DMS114 treated with DMSO at 0.1 percent for 48 hours (cell line): ENCODE results near the gene PTPN7.
"Not testable (repeated sequence)": the region's sequence is repeated elsewhere in the genome, so short reads cannot be mapped to it uniquely, and the experiment has no call there.

Experiments
- DNase-seq: peaks from one replicate; lab custom pipeline; 2025; ENCODE audit not compliant: unreplicated experiment; lab: John Stamatoyannopoulos, UW

PTPN7 gene

GRCh38 chr1:202189918-202190715 is 29.7 kb upstream of the PTPN7 start:
- no peak for DNase-seq

GRCh38 chr1:202189001-202189790 is 28.8 kb upstream of the PTPN7 start:
- peak; percentile 12 for DNase-seq

- DNase-seq, result no peak
These were observed 27.4 kb upstream of the PTPN7 start for GRCh38 chr1:202187697-202188407.

- no peak for DNase-seq
These were observed 26.8 kb upstream of the PTPN7 start for GRCh38 chr1:202187041-202187671.

- no peak for DNase-seq
These were observed 25.9 kb upstream of the PTPN7 start for GRCh38 chr1:202186327-202186726.

- DNase-seq, result peak; percentile 64
These were observed 24.5 kb upstream of the PTPN7 start for GRCh38 chr1:202184750-202185460.

- no peak for DNase-seq
These were observed 21.9 kb upstream of the PTPN7 start for GRCh38 chr1:202182040-202182877.

- DNase-seq, result no peak
These were observed 21.2 kb upstream of the PTPN7 start for GRCh38 chr1:202181586-202181985.

- DNase-seq, result not testable (repeated sequence)
These were observed 20.3 kb upstream of the PTPN7 start for GRCh38 chr1:202180751-202181139.

- DNase-seq, result no peak
These were observed 19.7 kb upstream of the PTPN7 start for GRCh38 chr1:202179828-202180750.

GRCh38 chr1:202176949-202177927 is 16.8 kb upstream of the PTPN7 start:
- no peak for DNase-seq

GRCh38 chr1:202173993-202174392 is 13.6 kb upstream of the PTPN7 start:
- DNase-seq, result no peak

GRCh38 chr1:202172015-202172355 is 11.6 kb upstream of the PTPN7 start:
- no peak for DNase-seq

- no peak for DNase-seq
These were observed 11.1 kb upstream of the PTPN7 start for GRCh38 chr1:202171292-202172014.

GRCh38 chr1:202170726-202171125 is 10.3 kb upstream of the PTPN7 start:
- no peak for DNase-seq

GRCh38 chr1:202168861-202169260 is 8.5 kb upstream of the PTPN7 start:
- no peak for DNase-seq
